Peyer's patch (tissue), 4 donors: ENCODE data around the gene TRPV5.

Experiments used
- CTCF ChIP-seq, 6 experiments: fragments of 450-650 bp in 4 of 6; fragments of 200-600 bp in 2 of 6; sonication (generic) in 1 of 6; IDR thresholded peaks; one replicate each; pipeline ENCODE4 v1.5.1; 2017 to 2019; ENCODE audit warnings: antibody characterized with exemption in 6 of 6, mild to moderate bottlenecking in 3 of 6, moderate library complexity in 1 of 6
- POLR2A ChIP-seq, 2 donors: fragments of 450-650 bp; IDR thresholded peaks; one replicate each; pipeline ENCODE4 v1.5.1; 2017; ENCODE audit warnings: antibody characterized with exemption in 2 of 2, mild to moderate bottlenecking in 2 of 2, moderate library complexity in 2 of 2

- TF ChIP-seq CTCF (IDR thresholded peaks at IDR 0.05) (no peak), POLR2A (IDR thresholded peaks at IDR 0.05) (no peak)
Measured at GRCh38 chr7:142863891-142864685, 69.5 kb downstream of the TRPV5 start.
